HG03432 (cell line): ENCODE data around the gene CFAP74.

Experiments used
- ATAC-seq: cut with Tn5 transposase; IDR thresholded peaks from one replicate; pipeline ENCODE4 v1.9.1; 2021; ENCODE audit warnings: mild to moderate bottlenecking, moderate library complexity; ENCODE audit not compliant: unreplicated experiment

The CFAP74 gene

DNA sequence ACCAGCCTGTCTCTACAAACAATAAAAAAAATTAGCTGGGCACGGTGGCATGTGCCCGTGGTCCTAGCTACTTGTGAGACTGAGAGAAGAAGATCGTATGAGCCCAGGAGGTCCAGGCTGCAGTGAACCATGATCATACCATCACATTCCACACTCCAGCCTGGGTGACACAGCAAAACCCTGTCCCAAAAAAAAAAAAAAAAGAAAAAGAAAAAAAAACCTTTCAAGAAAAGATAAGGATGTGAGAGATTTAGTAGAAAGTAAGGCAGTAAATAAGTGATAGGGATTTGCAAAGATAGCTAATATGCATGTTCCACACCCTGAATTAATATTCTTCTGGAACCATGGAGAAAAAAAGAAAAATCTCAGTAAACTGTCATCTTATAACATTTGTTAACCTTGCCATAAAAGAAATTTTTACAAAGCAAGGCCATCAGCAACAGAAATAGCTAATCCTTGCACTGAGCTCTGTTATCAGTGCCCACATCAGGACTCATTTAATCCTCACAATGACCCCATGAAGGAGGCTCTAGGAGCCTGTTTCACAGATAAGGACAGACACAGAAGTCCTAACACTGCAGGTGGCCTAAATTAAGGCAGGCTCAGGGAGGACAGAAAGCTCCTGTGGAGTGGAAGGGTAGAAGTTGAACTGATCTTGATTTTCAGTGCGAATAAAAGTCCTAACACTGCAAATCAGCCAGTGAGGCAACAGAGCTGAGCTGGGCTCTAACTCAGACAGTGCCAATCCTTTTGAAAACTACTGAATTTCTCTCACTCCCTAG lies 120.3 kb downstream of the CFAP74 start:
- ATAC-seq, result no peak

DNA sequence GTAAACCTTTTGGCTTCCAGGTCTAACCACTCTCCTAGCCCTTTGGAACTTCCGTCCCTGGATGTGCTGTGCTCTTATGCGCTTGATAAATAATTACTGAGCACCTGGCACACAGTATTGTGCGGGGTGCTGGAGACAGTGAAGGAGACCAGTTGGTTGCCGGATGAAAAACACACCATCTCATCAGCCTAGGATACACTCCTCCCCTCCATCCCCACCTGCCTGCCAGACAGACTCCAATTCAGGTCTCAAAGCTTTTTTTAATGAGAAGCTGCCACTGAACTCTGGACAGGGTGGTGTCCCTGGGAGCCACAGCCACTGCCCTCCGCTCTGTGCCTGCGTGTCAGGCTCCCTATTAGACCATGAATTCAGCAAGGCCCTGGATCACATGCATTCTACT lies 121.9 kb downstream of the CFAP74 start:
- ATAC-seq, result no peak

DNA sequence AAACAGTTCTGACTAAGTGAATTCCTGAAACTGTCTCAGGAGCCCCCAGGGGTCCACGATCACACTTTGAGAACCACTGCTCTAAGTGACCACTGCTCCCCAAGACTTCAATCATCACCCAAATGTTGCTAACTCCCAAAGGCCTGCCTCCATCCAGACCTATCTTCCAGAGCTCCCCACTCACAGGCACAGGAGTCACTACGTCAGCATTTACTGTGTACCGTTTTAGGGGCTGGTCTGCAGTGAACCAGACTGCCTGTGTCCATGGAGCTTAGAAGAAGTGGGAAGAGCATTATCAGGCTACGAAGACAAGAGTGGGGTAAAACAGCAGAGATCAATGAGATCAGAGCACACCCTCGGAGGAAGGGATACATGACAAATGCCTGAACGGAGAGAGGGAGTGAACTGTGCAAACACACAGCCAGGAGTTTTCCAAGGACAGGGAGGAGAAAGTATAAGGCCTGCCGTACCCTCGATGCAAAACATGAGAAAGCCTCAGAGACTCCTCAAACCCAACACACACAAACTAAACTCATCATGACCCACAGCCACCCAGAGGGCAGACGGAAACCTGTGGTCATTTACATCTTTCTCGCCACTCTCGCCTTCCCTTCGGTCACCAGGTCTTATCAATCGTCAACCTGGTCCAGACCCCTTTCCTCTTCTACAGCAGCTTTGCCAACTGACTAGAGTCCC lies 122.8 kb downstream of the CFAP74 start:
- ATAC-seq, result no peak

DNA sequence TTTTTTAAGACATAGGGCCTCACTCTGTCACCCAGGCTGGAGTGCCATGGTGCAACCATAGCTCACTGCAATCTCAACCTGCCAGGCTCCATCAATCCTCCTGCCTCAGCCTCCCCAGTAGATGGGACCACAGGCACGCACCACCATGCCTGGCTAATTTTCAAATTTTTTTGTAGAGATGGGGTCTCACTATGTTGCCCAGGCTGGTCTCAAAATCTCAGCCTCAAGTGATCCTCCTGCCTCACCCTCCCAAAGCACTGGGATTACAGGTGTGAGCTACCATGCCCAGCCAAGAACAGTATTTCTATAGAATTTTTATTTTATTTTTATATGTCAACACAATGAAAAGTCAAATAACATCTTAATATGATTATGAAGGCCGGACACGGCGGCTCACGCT lies 123.6 kb downstream of the CFAP74 start:
- ATAC-seq, result no peak

DNA sequence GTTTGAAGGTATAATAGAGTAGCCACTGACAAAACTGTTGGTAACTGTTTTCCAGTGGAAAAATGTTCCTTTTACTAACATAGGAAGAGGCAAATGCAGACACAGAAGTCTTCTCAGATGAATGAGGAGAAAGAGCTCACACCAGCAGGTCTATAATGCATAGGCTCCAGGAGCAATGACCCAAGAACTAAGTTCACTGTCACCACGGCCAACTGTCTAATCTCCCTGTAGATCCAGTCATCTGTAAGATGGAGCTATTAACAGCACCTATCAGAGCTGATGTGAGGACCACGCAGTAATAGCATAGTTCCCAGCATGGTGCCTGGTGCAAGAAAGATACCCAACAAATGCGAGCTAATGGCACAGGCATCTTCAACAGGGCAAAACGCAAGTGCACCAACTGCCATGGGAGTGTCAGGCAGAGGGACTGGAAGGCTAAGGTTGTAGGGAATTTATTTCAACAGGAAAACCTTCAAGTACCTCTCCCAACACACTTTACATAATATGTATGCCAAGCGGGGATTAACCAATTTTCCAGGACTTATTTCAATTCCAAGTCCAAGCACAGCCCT lies 125.6 kb downstream of the CFAP74 start:
- no peak for ATAC-seq

DNA sequence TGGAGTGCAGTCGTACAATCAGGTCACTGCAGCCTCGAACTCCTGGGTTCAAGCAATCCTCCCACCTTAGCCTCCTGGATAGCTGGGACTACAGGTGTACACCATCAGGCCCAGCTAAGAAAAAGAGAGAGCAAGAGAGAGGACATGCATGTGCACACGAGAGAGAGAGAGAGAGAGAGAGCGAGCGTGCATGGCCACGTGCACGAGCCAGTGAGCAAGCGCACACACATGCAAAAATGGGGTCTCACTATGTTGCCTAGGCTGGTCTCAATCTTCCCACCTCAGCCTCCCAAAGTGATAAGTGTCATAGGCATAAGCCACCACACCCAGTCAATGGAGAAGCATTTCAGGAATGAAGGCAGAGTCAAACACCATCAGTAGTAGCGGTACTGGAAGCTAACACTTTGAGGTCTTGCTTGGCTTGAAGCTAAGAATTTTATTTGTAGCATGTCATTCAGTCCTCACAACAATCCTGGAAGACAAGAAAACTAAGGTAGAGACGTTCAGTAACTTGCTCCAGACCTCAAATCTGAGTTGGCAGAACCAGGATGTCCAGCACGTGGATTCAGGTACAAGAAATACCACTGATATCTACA lies 127.2 kb downstream of the CFAP74 start:
- ATAC-seq, result no peak

DNA sequence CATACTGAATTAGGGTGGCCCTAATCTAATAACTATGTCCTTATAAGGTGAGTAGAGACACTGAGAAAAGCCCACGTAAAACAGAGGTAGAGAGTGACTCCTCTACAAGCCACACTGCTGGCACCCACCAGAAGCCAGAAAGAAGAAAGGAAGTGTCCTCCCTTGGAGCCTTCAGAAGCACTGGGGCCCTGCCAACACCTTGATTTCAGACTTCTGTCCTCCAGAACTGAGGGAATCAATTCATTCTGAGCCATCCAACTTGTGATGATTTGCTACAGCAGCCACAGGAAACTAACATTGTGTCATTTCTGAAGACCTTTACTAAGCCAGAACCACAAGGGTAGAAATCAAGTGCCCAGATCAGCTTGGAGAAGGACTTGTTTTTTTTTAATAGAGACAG lies 127.7 kb downstream of the CFAP74 start:
- ATAC-seq, result no peak

DNA sequence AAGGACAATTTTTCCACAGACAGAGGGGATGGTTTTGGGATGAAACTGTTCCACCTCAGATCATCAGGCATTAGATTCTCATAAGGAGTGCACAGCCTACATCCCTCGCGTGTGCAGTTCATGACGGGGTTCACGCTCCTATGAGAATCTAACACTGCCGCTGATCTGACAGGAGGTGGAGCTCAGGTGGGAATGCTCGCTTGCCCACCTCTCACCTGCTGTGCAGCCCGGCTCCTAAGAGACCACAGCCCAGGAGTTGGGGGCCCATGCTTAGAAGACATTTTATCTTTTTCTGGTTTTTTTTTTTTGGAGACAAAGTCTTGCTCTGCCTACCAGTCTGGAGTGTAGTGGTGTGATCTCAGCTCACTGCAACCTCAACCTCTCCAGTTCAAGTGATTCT lies 128.7 kb downstream of the CFAP74 start:
- no peak for ATAC-seq

DNA sequence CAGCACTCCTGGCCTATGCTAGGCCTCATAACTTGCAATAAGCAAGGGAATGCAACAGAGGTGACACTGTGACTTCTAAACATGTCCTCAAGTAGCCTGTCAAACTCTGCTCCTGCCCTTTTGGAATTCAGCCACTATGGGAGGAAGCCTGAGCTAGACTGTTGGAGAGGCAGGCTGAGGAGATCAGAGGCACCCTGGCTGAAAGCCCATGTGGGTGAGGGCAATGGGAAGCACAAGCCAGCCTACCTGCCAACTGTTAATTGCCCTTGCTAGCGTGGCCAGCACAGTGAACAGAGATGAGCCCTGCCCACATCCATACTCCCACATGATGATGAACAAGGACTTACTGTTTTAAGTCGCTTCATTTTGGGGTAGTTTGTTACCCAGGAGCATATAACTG lies 130.4 kb downstream of the CFAP74 start:
- ATAC-seq, result no peak

DNA sequence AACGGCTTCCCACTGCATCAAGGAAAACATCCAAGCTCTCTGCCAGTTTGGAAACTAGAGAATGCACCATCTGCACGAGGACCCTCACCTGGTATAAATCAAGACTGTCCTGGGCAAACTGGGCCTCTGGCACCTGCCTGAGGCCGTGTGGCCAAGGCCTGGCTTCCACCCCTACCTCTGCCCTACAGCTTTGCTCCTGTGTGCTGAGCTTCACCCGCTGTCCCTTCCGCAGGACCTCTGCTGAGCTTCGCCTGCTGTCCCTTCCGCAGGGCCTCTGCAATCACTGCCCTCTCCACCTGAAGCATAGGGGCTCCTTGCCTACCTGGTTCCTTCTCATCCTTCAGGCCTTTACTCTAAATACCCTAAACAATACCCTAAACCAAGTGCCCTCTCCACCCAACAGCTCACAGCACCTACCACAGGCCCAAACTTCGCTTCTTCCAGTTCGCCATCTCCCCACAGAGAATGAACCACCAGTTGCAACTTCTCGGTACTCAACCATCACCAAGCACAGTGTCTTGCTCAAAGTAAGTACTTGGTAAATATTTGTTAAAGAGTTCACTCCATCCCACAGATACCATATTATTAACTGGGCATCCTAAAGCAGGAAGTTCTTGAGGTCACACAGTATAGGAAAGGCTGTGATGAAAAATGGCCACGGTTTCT lies 131.1 kb downstream of the CFAP74 start:
- ATAC-seq, result no peak
